C4-2B (cell line): Measurements from ENCODE around the gene SLC25A52.
"Not testable (repeated sequence)": the region's sequence is repeated elsewhere in the genome, so short reads cannot be mapped to it uniquely, and the experiment has no call there.

Source experiments
- ZFX ChIP-seq: fragments of 450-650 bp; IDR thresholded peaks from 2 replicates; pipeline ENCODE4 v1.6.1; 2017
- TF ChIP-seq, protein P1 (sequence below): fragments of 450-650 bp; conservative IDR thresholded peaks from 2 replicates; pipeline ENCODE4 v1.5.1; 2017; ENCODE audit warnings: mild to moderate bottlenecking

DNA sequence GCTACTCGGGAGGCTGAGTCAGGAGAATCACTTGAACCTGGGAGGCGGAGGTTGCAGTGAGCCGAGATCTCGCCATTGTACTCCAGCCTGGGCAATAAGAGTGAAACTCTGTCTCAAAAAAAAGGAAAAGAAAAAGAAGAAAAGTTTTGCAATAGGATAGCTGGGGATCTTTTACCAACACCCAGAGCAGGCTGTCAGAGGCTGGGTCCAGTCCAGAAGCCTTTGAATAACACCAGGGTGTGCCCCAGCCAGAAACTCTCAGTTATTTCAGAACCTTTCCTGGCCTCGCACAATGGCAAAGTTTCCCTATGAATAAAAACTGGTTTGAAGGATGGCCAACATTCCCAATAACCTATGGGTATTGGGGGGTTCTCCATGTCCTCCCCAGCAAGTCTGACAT, 17.1 kb downstream of the SLC25A52 start:
- TF ChIP-seq, protein P1, sequence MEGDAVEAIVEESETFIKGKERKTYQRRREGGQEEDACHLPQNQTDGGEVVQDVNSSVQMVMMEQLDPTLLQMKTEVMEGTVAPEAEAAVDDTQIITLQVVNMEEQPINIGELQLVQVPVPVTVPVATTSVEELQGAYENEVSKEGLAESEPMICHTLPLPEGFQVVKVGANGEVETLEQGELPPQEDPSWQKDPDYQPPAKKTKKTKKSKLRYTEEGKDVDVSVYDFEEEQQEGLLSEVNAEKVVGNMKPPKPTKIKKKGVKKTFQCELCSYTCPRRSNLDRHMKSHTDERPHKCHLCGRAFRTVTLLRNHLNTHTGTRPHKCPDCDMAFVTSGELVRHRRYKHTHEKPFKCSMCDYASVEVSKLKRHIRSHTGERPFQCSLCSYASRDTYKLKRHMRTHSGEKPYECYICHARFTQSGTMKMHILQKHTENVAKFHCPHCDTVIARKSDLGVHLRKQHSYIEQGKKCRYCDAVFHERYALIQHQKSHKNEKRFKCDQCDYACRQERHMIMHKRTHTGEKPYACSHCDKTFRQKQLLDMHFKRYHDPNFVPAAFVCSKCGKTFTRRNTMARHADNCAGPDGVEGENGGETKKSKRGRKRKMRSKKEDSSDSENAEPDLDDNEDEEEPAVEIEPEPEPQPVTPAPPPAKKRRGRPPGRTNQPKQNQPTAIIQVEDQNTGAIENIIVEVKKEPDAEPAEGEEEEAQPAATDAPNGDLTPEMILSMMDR: not testable (repeated sequence)
- not testable (repeated sequence) for TF ChIP-seq ZFX
